ENCODE measurements around the gene FAM229B. TPM values are rescaled to one million over a fixed set of nuclear protein-coding genes. Genes with fewer than 3 reads are reported as not detected.
"Not testable (repeated sequence)": the region's sequence is repeated elsewhere in the genome, so short reads cannot be mapped to it uniquely, and the experiment has no call there.

Gene FAM229B
- polyA plus RNA-seq (2012; ENCODE audit: missing spikeins): 1.3 TPM

DNA sequence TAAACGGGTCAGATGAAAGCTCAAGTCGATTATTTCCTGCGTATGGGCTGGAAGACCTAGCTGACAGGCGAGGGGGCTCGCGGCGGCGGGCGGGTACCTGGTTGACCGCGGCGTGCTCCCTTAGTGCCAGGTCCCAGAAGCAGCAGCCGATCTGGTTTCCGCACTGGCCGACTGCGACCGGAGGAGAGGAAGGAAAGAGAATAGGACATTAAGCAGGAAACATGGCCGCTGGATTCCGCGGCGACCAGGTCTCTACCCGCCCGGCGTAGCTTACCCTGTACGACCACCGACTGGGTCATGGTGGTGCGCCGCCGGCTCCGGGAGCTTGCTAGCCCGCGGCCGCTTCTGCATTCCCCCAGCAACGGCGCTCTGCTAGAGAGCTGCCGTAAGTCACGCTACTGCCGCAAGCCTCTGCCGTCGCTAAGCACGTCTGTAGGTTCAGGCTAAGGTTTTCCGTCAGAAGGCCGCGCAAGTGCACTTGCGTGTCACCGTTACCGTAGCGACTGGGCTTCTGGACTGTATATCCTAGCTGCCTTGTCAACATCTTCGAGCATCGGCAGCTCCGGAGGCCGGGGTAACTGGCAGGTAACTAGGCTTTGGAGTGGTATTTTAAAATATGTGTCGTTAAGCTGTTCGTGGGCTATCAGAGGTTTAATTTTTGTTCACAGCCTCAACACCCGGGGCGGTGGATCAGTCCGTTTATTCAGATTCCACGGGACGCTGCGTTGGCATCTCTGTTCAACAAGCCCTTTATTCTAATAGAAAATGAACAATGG is at the start of gene FAM229B, which contains the start of gene TUBE1:
Gene FAM229B (plus strand): TSS at position 456 of the 776 bp plus-strand sequence. CDS start 11,693 bp downstream, outside the sequence.
Gene TUBE1 (minus strand): TSS at position 347 of the 776 bp plus-strand sequence. CDS start 48 bp downstream, at position 299.
- FAIRE-seq (peak; percentile 97), DNase-seq (ENCODE audit: insufficient read length) (peak; percentile 41)
- TF ChIP-seq POLR2AphosphoS5 (IDR thresholded peaks at IDR 0.05; ENCODE audit: low read depth, low read length): no peak
- no peak for TF ChIP-seq TAF1 (IDR thresholded peaks at IDR 0.05; ENCODE audit: borderline replicate concordance, low read depth, low read length)
- TF ChIP-seq POLR2A (IDR thresholded peaks at IDR 0.05; ENCODE audit: low read depth, low read length): peak; percentile 74; the same call in 1 of the 2 replicates

DNA sequence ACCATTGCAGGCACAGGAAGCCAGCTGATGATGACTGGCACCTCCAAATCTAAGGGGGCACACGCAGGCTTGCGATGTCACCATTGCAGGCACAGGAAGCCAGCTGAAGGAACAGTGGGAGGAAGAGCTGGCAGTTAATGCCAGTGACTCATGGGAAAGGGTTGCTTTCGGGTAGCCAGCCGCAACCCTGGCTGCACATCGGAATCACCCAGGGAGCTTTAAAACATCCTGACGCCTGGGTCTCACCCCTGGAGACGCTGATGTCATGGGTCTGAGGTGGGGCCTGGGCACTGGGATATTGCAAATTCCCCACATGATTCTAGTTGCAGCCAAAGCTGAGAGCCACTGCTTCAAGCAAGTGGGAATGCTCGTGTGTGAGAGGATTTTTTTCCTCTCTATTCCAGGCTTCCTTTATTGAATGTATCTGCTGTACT is 49.6 kb upstream of the FAM229B start:
- FAIRE-seq: no peak
- DNase-seq (ENCODE audit: insufficient read length): no peak
- no peak for TF ChIP-seq TAF1 (IDR thresholded peaks at IDR 0.05; ENCODE audit: borderline replicate concordance, low read depth, low read length)
- no peak for TF ChIP-seq POLR2A (IDR thresholded peaks at IDR 0.05; ENCODE audit: low read depth, low read length)
- TF ChIP-seq POLR2AphosphoS5 (IDR thresholded peaks at IDR 0.05; ENCODE audit: low read depth, low read length): no peak

- no peak for TF ChIP-seq TAF1 (IDR thresholded peaks at IDR 0.05; ENCODE audit: borderline replicate concordance, low read depth, low read length)
- TF ChIP-seq POLR2AphosphoS5 (IDR thresholded peaks at IDR 0.05; ENCODE audit: low read depth, low read length): no peak
- TF ChIP-seq POLR2A (IDR thresholded peaks at IDR 0.05; ENCODE audit: low read depth, low read length): no peak
- DNase-seq (ENCODE audit: insufficient read length): no peak
- no peak for FAIRE-seq
Observed at GRCh38 chr6:112038268-112038667, 49.1 kb upstream of the FAM229B start.

GRCh38 chr6:112038756-112039430 is 48.5 kb upstream of the FAM229B start:
- TF ChIP-seq POLR2AphosphoS5 (IDR thresholded peaks at IDR 0.05; ENCODE audit: low read depth, low read length) (no peak), TAF1 (IDR thresholded peaks at IDR 0.05; ENCODE audit: borderline replicate concordance, low read depth, low read length) (no peak), POLR2A (IDR thresholded peaks at IDR 0.05; ENCODE audit: low read depth, low read length) (no peak)
- DNase-seq (ENCODE audit: insufficient read length) (no peak), FAIRE-seq (no peak)

DNA sequence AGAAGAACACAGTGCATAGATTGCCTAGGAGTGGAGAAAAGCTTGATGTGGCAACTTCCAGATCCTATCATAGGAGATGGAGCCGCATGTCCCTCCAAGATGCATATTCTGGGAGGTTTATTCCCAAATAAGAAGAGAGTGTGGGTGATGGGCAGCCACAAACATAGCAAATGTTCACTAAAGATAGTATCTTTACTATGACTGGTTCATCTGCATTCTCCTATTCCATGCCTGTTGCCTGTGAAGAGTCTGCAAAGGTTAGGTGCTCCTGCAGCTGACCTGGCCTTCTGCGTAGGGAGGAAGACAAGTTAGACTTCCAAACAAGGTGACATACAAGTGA is 48.0 kb upstream of the FAM229B start:
- no peak for DNase-seq (ENCODE audit: insufficient read length)
- FAIRE-seq: no peak
- TF ChIP-seq POLR2A (IDR thresholded peaks at IDR 0.05; ENCODE audit: low read depth, low read length) (no peak), TAF1 (IDR thresholded peaks at IDR 0.05; ENCODE audit: borderline replicate concordance, low read depth, low read length) (no peak), POLR2AphosphoS5 (IDR thresholded peaks at IDR 0.05; ENCODE audit: low read depth, low read length) (no peak)

GRCh38 chr6:112040956-112041355 is 46.4 kb upstream of the FAM229B start:
- DNase-seq (ENCODE audit: insufficient read length) (no peak), FAIRE-seq (no peak)
- TF ChIP-seq POLR2AphosphoS5 (IDR thresholded peaks at IDR 0.05; ENCODE audit: low read depth, low read length) (no peak), POLR2A (IDR thresholded peaks at IDR 0.05; ENCODE audit: low read depth, low read length) (no peak)

DNA sequence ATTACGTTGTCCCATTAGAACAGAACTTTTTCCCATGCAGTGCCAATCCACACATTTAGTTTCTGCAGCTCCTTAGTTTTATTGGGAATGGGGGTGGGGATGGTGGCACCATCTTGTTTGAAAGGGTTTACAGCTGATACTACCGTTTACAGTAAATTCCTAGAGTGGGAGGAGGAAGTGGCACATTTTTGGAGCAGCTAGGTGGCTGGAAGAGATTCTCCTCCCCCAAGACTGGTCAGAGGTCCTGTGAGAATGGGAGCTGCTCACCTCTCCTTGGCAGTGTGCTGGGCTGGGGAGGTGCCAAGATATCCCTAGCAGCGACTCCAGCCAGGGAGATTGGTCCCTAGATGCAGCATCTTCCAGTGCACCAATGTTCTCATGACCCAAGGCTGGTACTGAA is 45.9 kb upstream of the FAM229B start:
- FAIRE-seq (no peak), DNase-seq (ENCODE audit: insufficient read length) (no peak)
- TF ChIP-seq POLR2AphosphoS5 (IDR thresholded peaks at IDR 0.05; ENCODE audit: low read depth, low read length): no peak
- no peak for TF ChIP-seq TAF1 (IDR thresholded peaks at IDR 0.05; ENCODE audit: borderline replicate concordance, low read depth, low read length)
- TF ChIP-seq POLR2A (IDR thresholded peaks at IDR 0.05; ENCODE audit: low read depth, low read length): no peak

DNA sequence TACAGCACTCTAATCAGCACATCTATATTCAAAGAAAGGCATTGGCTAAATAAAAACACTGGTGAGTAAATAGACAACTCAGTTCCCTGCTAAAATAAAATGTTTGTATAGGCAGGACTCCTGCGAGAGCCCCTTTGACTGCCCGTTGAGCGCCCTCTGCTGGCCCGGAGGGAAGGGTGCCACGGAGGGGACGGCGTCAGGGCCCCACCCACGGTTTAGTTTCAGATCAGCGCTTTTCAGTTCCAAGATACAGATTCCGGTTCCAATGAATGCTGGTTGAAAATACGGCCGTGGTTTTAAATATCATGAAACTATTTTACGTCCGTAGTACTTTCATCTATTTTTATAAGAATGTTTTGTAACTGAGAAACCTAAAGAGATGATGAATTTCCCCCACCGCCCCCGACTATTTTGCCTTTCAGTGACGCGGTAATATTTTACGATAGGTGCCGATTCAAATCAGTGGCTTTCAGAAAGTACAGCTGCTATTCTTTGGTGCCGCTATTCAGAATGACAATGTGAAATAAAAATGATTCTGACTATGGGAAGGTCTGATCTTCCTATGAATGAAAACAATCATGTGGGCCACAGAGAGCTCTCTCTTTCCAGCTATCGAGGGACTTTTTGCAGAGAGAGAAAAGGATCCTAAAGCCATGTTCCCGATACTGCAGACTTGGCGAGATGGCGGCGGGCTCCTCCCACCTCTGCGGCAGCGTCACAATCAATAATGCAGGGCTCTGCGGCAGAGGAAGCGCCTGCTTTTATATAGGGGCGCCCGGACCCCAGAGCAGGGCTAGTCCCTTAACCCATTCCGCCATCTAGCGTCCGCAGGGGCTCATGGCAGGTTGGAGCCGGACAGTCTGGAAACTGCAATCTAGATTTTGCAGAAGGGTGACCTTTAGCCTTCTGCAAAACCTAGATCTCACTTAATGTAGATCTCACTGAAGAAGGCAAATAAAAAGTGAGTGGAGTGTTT is 44.1 kb upstream of the FAM229B start:
- TF ChIP-seq TAF1 (IDR thresholded peaks at IDR 0.05; ENCODE audit: borderline replicate concordance, low read depth, low read length) (no peak), POLR2AphosphoS5 (IDR thresholded peaks at IDR 0.05; ENCODE audit: low read depth, low read length) (no peak), POLR2A (IDR thresholded peaks at IDR 0.05; ENCODE audit: low read depth, low read length) (no peak)
- DNase-seq (ENCODE audit: insufficient read length) (peak; percentile 57), FAIRE-seq (peak; percentile 81)

- DNase-seq (ENCODE audit: insufficient read length): no peak
Observed at GRCh38 chr6:112044196-112044595, 43.2 kb upstream of the FAM229B start.

GRCh38 chr6:112044856-112045255 is 42.5 kb upstream of the FAM229B start:
- DNase-seq (ENCODE audit: insufficient read length): no peak
- no peak for FAIRE-seq
- TF ChIP-seq POLR2A (IDR thresholded peaks at IDR 0.05; ENCODE audit: low read depth, low read length): no peak
- no peak for TF ChIP-seq TAF1 (IDR thresholded peaks at IDR 0.05; ENCODE audit: borderline replicate concordance, low read depth, low read length)
- no peak for TF ChIP-seq POLR2AphosphoS5 (IDR thresholded peaks at IDR 0.05; ENCODE audit: low read depth, low read length)

More at GRCh38 chr6:112044196-112044595, 43.2 kb upstream of the FAM229B start:
- TF ChIP-seq POLR2A (IDR thresholded peaks at IDR 0.05; ENCODE audit: low read depth, low read length) (no peak), POLR2AphosphoS5 (IDR thresholded peaks at IDR 0.05; ENCODE audit: low read depth, low read length) (no peak), TAF1 (IDR thresholded peaks at IDR 0.05; ENCODE audit: borderline replicate concordance, low read depth, low read length) (no peak)
- FAIRE-seq: no peak

GRCh38 chr6:112047523-112047922 is 39.9 kb upstream of the FAM229B start:
- not testable (repeated sequence) for DNase-seq (ENCODE audit: insufficient read length); FAIRE-seq
